IMR-90 (cell line): ENCODE measurements around the gene LRRC70. TPM values are rescaled to one million over a fixed set of nuclear protein-coding genes. Genes with fewer than 3 reads are reported as not detected.

Source experiments
- ATAC-seq: fragments of 200-7000 bp; cut with Tn5 transposase; 2 replicates; pipeline ENCODE4 v1.9.1; 2020; ENCODE audit warnings: low read depth, mild to moderate bottlenecking, moderate library complexity
- BruUV-seq: library from RNA; stranded (reverse); fragments of 400-500 nt; replicated peaks from 2 replicates; lab custom pipeline; 2021; lab: Mats Ljungman, UMichigan
- CTCF ChIA-PET: fragments of 300-600 bp; formaldehyde crosslinking; extraction: SDS; loops from one replicate; lab custom pipeline; 2021; ENCODE audit warnings: antibody characterized with exemption; lab: Yijun Ruan, JAX
- POLR2A ChIA-PET: fragments of 300-600 bp; sonication (Branson Sonifier 250); formaldehyde crosslinking; loops from one replicate; lab custom pipeline; 2022; ENCODE audit warnings: antibody characterized with exemption; ENCODE audit not compliant: unreplicated experiment; lab: Charles Lee
- DNase-seq: peaks from one replicate; pipeline ENCODE4 v3.0.0; 2013
- H2AFZ ChIP-seq: replicated peaks from 2 replicates; pipeline ENCODE3; 2013; ENCODE audit warnings: low read length, mild to moderate bottlenecking; ENCODE audit not compliant: poor library complexity
- H2AK5ac ChIP-seq: 2 replicates; pipeline ENCODE4 v1.6.1; 2013; ENCODE audit warnings: low read depth, low read length, inconsistent platforms
- H2AK9ac ChIP-seq: replicated peaks from 2 replicates; pipeline ENCODE3; 2013; ENCODE audit warnings: mild to moderate bottlenecking, low read depth, low read length, moderate library complexity; ENCODE audit not compliant: poor library complexity
- H2BK120ac ChIP-seq: 2 replicates; pipeline ENCODE4 v1.6.1; 2013; ENCODE audit warnings: low read depth, low read length, inconsistent platforms
- H2BK15ac ChIP-seq: 3 replicates; pipeline ENCODE4 v1.6.1; 2013; ENCODE audit warnings: low read depth, low read length, inconsistent platforms
- H2BK20ac ChIP-seq: 2 replicates; pipeline ENCODE4 v1.6.1; 2013; ENCODE audit warnings: low read depth, mild to moderate bottlenecking, inconsistent platforms, low read length, moderate library complexity
- H2BK5ac ChIP-seq: 2 replicates; pipeline ENCODE4 v1.6.1; 2013; ENCODE audit warnings: mild to moderate bottlenecking, low read depth, low read length, inconsistent platforms; ENCODE audit not compliant: poor library complexity, severe bottlenecking
- H3K14ac ChIP-seq: replicated peaks from 2 replicates; pipeline ENCODE4 v1.6.1; 2013; ENCODE audit warnings: low read depth, low read length, inconsistent platforms
- H3K18ac ChIP-seq: 2 replicates; pipeline ENCODE4 v1.6.1; 2013; ENCODE audit warnings: low read depth, low read length, control low read depth
- H3K23ac ChIP-seq: 2 replicates; pipeline ENCODE4 v1.6.1; 2013; ENCODE audit warnings: low read depth, low read length, inconsistent platforms
- H3K27ac ChIP-seq: 2 replicates; pipeline ENCODE4 v1.5.1; 2013; ENCODE audit warnings: mild to moderate bottlenecking, control low read depth, low read length; ENCODE audit not compliant: insufficient read depth
- H3K27me3 ChIP-seq: 2 replicates; pipeline ENCODE4 v1.6.1; 2013; ENCODE audit warnings: low read length; ENCODE audit not compliant: control insufficient read depth, insufficient read depth
- H3K36me3 ChIP-seq: 2 replicates; pipeline ENCODE4 v1.6.1; 2013; ENCODE audit warnings: low read length, mixed read lengths; ENCODE audit not compliant: control insufficient read depth, insufficient read depth
- H3K4ac ChIP-seq: 2 replicates; pipeline ENCODE4 v1.6.1; 2013; ENCODE audit warnings: low read depth, low read length, inconsistent platforms
- H3K4me1 ChIP-seq: 2 replicates; pipeline ENCODE4 v1.6.1; 2013; ENCODE audit warnings: low read length, mixed read lengths; ENCODE audit not compliant: control insufficient read depth, insufficient read depth
- H3K4me2 ChIP-seq: 2 replicates; pipeline ENCODE4 v1.6.1; 2013; ENCODE audit warnings: low read depth, mild to moderate bottlenecking, control low read depth, low read length, moderate library complexity
- H3K4me3 ChIP-seq: 2 replicates; pipeline ENCODE4 v1.5.1; 2013; ENCODE audit warnings: low read depth, mild to moderate bottlenecking, control low read depth, low read length, moderate library complexity; ENCODE audit not compliant: insufficient read depth
- H3K56ac ChIP-seq: 2 replicates; pipeline ENCODE4 v1.6.1; 2013; ENCODE audit warnings: low read length, inconsistent platforms; ENCODE audit not compliant: insufficient read depth; ENCODE audit errors: extremely low read depth
- H3K79me1 ChIP-seq, 2 experiments: 2 replicates each; pipeline ENCODE4 v1.6.1; 2013; ENCODE audit warnings: low read length in 2 of 2, inconsistent platforms in 1 of 2, low read depth in 1 of 2
- H3K9ac ChIP-seq: 2 replicates; pipeline ENCODE4 v1.6.1; 2013; ENCODE audit warnings: low read depth, low read length, control low read depth
- H3K9me1 ChIP-seq: 2 replicates; pipeline ENCODE4 v1.6.1; 2013; ENCODE audit warnings: low read length, inconsistent platforms; ENCODE audit not compliant: insufficient read depth
- H3K9me3 ChIP-seq: 2 replicates; pipeline ENCODE4 v1.6.1; 2013; ENCODE audit warnings: low read length; ENCODE audit not compliant: control insufficient read depth, insufficient read depth
- H4K20me1 ChIP-seq: 2 replicates; pipeline ENCODE4 v1.6.1; 2013; ENCODE audit warnings: low read length, inconsistent platforms; ENCODE audit not compliant: insufficient read depth
- H4K5ac ChIP-seq: 2 replicates; pipeline ENCODE4 v1.6.1; 2013; ENCODE audit warnings: mild to moderate bottlenecking, low read depth, low read length, control low read depth
- H4K8ac ChIP-seq, 2 experiments: 2 replicates each; pipeline ENCODE4 v1.6.1; 2013; ENCODE audit warnings: low read depth in 2 of 2, low read length in 2 of 2, control low read depth in 1 of 2, inconsistent platforms in 1 of 2
- H4K91ac ChIP-seq: 2 replicates; pipeline ENCODE4 v1.6.1; 2013; ENCODE audit warnings: low read depth, low read length, inconsistent platforms; ENCODE audit not compliant: insufficient read depth
- BHLHE40 ChIP-seq: fragments of 150-350 bp; IDR thresholded peaks from 2 replicates; pipeline ENCODE4 v1.6.1; 2016; ENCODE audit warnings: mild to moderate bottlenecking, low read depth, low read length
- CHD1 ChIP-seq: IDR thresholded peaks from 2 replicates; pipeline ENCODE4 v1.6.1; 2012; ENCODE audit warnings: low read depth, low read length, improper control_type of control experiment
- CTCF ChIP-seq: conservative IDR thresholded peaks from 2 replicates; pipeline ENCODE4 v1.5.1; 2012; ENCODE audit warnings: mild to moderate bottlenecking, low read depth, low read length, improper control_type of control experiment
- FOS ChIP-seq: fragments of 150-350 bp; IDR thresholded peaks from 2 replicates; pipeline ENCODE4 v1.6.1; 2016; ENCODE audit warnings: low read depth, low read length
- MAFK ChIP-seq: IDR thresholded peaks from 2 replicates; pipeline ENCODE4 v1.6.1; 2012; ENCODE audit warnings: low read depth, low read length, improper control_type of control experiment
- MAZ ChIP-seq: IDR thresholded peaks from 2 replicates; pipeline ENCODE4 v1.6.1; 2012; ENCODE audit warnings: low read depth, mild to moderate bottlenecking, low read length, improper control_type of control experiment, moderate library complexity, borderline replicate concordance
- MXI1 ChIP-seq: IDR thresholded peaks from 2 replicates; pipeline ENCODE4 v1.6.1; 2012; ENCODE audit warnings: low read depth, mild to moderate bottlenecking, low read length, moderate library complexity, borderline replicate concordance
- NFE2L2 ChIP-seq: fragments of 150-350 bp; IDR thresholded peaks from 2 replicates; pipeline ENCODE4 v1.6.1; 2016; ENCODE audit warnings: low read depth, mild to moderate bottlenecking, low read length
- POLR2A ChIP-seq: IDR thresholded peaks from 2 replicates; pipeline ENCODE4 v1.6.1; 2012; ENCODE audit warnings: mild to moderate bottlenecking, low read depth, low read length
- RAD21 ChIP-seq: IDR thresholded peaks from 2 replicates; pipeline ENCODE4 v1.6.1; 2012; ENCODE audit warnings: low read length, improper control_type of control experiment
- RCOR1 ChIP-seq: IDR thresholded peaks from 2 replicates; pipeline ENCODE4 v1.6.1; 2012; ENCODE audit warnings: mild to moderate bottlenecking, low read length, improper control_type of control experiment; ENCODE audit not compliant: insufficient replicate concordance
- RFX5 ChIP-seq: IDR thresholded peaks from 2 replicates; pipeline ENCODE4 v1.8.0; 2012; ENCODE audit warnings: low read depth, mild to moderate bottlenecking, low read length, moderate library complexity
- SMC3 ChIP-seq: fragments of 150-350 bp; IDR thresholded peaks from 2 replicates; pipeline ENCODE4 v1.6.1; 2016; ENCODE audit warnings: low read depth, mild to moderate bottlenecking, antibody characterized with exemption, low read length, moderate library complexity
- USF2 ChIP-seq: fragments of 150-350 bp; IDR thresholded peaks from 2 replicates; pipeline ENCODE4 v1.6.1; 2017; ENCODE audit warnings: mild to moderate bottlenecking, antibody characterized with exemption, low read length, low read depth
- WGBS, 2 experiments: methylation state at CpG; one replicate each; pipeline versions ENCODE4 v1.1.5 to v1.1.7; 2013; ENCODE audit warnings: missing lambda C conversion rate in 2 of 2; ENCODE audit not compliant: insufficient read length in 1 of 2; ENCODE audit errors: extremely low coverage in 2 of 2; 5-methylcytosine and 5-hydroxymethylcytosine counted together
- dilution Hi-C: fragments of 300-500 bp; cut with HindIII; formaldehyde crosslinking; loops from one replicate; pipeline ENCODE4 v1.14.3; 2018; ENCODE audit warnings: low sequenced_read_pairs; ENCODE audit not compliant: unreplicated experiment
- in situ Hi-C: fragments of 300-500 bp; cut with MboI; formaldehyde crosslinking; loops from 3 replicates; pipeline ENCODE4 v1.14.3; 2019; ENCODE audit warnings: low sequenced_read_pairs, inconsistent platforms, mixed read lengths
- intact Hi-C: fragments of 100-400 bp; cut with micrococcal nuclease; formaldehyde crosslinking; loops from 2 replicates; pipeline ENCODE4 v1.10.0; 2022
- polyA plus RNA-seq, 3 experiments: library from polyadenylated mRNA; depleted of rRNA; stranded (reverse); fragments of >200 nt; gene quantifications; 2 replicates each; pipeline ENCODE4 v1.2.3, GENCODE V29; 2012; ENCODE audit warnings: low replicate concordance in 1 of 3
- total RNA-seq: library from RNA; depleted of rRNA; stranded (reverse); fragments of >200 nt; gene quantifications from 2 replicates; pipeline ENCODE4 v1.2.3, GENCODE V29; 2012

LRRC70 gene
- total and polyA plus RNA-seq, 2 of the 4 experiments (the other 2 are of a cell fraction), result 0.19 to 0.36 TPM

GRCh38 chr5:62547945-62548630 is 30.5 kb upstream of the LRRC70 start:
- Histone ChIP-seq H3K27me3 (no peaks in the 10 kb centered on the region), H3K9ac (no peak overlapping the region), H2AFZ (no peak overlapping the region), H2BK20ac (no peak overlapping the region), H4K20me1 (no peaks in the 10 kb centered on the region), H4K8ac (no peak overlapping the region), H3K18ac (no peak overlapping the region), H2BK15ac (no peak overlapping the region), H3K79me1 (no peaks in the 10 kb centered on the region; a peak in 1 of 4 replicates), H3K36me3 (0 out of 2 replicates have a peak, but pooled peaks cover 1% of the 10 kb centered on the region), H4K5ac (no peak overlapping the region), H3K9me1 (no peaks in the 10 kb centered on the region), H3K9me3 (no peaks in the 10 kb centered on the region), H3K23ac (no peak overlapping the region), H3K4me1 (peaks cover 3% of the 10 kb centered on the region), H3K56ac (no peak overlapping the region), H2BK120ac (no peak overlapping the region), H3K14ac (no peak overlapping the region), H3K27ac (no peak overlapping the region), H3K4me3 (no peak overlapping the region), H2BK5ac (no peak overlapping the region), H3K4me2 (no peak overlapping the region; the same call in 1 of the 2 replicates), H2AK5ac (no peak overlapping the region), H3K4ac (no peak overlapping the region), H4K91ac (no peak overlapping the region), H2AK9ac (no peak overlapping the region)
- DNase-seq (peak; percentile 41), ATAC-seq (peak; percentile 83)
- intact Hi-C loops, result loop anchor here (5.0 kb wide), 1 partner anchor 71 kb away; no protein-coding TSS in a partner anchor
- in situ Hi-C loops, result no loop called here
- no CpG with 5 or more reads among the region's 3 CpGs for WGBS, 2 experiments
- no TSS peak for BruUV-seq
- TF ChIP-seq USF2 (no peak), MAZ (no peak), RAD21 (no peak), RCOR1 (no peak), CHD1 (no peak), BHLHE40 (no peak), NFE2L2 (no peak), MAFK (no peak), SMC3 (no peak), RFX5 (no peak), FOS (no peak), CTCF (no peak), POLR2A (no peak), MXI1 (no peak)
- ChIA-PET POLR2A (no interaction called here), CTCF (interaction anchor here (0.6 to 1.5 kb wide), 2 partner anchors 9 to 37 kb away, joined by 3 to 4 read pairs; no protein-coding TSS in a partner anchor)
- dilution Hi-C loops, result no loop called here
